Ishikawa (cell line): ENCODE results near the gene ZBTB32.

ENCODE experiments used
- CEBPB ChIP-seq: IDR thresholded peaks from 2 replicates; pipeline ENCODE4 v1.6.1; 2012
- EGR1 ChIP-seq: IDR thresholded peaks from 2 replicates; pipeline ENCODE4 v1.6.1; 2012
- EP300 ChIP-seq: IDR thresholded peaks from 2 replicates; pipeline ENCODE4 v1.6.1; 2012; ENCODE audit warnings: borderline replicate concordance
- NFIC ChIP-seq: IDR thresholded peaks from 2 replicates; pipeline ENCODE4 v1.6.1; 2012
- RAD21 ChIP-seq: IDR thresholded peaks from 2 replicates; pipeline ENCODE4 v1.6.1; 2012; ENCODE audit warnings: low read depth
- REST ChIP-seq: IDR thresholded peaks from 2 replicates; pipeline ENCODE4 v1.6.1; 2012; ENCODE audit warnings: low read depth, mild to moderate bottlenecking
- TAF1 ChIP-seq: IDR thresholded peaks from 2 replicates; pipeline ENCODE4 v1.6.1; 2012; ENCODE audit warnings: low read depth, mild to moderate bottlenecking
- TF ChIP-seq, protein P1 (sequence below): IDR thresholded peaks from 2 replicates; pipeline ENCODE4 v1.6.1; 2012

- TF ChIP-seq TAF1, result no peak
- no peak for TF ChIP-seq CEBPB
- TF ChIP-seq EGR1, result no peak
- no peak for TF ChIP-seq RAD21
- no peak for TF ChIP-seq REST
- no peak for TF ChIP-seq EP300
- TF ChIP-seq, protein P1, sequence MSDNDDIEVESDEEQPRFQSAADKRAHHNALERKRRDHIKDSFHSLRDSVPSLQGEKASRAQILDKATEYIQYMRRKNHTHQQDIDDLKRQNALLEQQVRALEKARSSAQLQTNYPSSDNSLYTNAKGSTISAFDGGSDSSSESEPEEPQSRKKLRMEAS, result no peak
- TF ChIP-seq NFIC, result no peak
Measured at GRCh38 chr19:35754370-35755130, 50.2 kb downstream of the ZBTB32 start.
